OCI-LY3 (cell line): ENCODE results near the gene HSBP1L1.

Experiments used
- CTCF ChIP-seq: fragments of 200-600, 300-600 bp; sonication (generic); IDR thresholded peaks from 2 replicates; pipeline ENCODE4 v1.5.1; 2014; ENCODE audit warnings: antibody characterized with exemption, low read length, low read depth
- EZH2phosphoT487 ChIP-seq: fragments of 200-600 bp; shearing (Covaris generic); IDR thresholded peaks from 2 replicates; pipeline ENCODE4 v1.6.1; 2018; ENCODE audit warnings: antibody characterized with exemption, mixed run types, low read depth

- no peak for TF ChIP-seq CTCF
- TF ChIP-seq EZH2phosphoT487 = no peak
Observed at GRCh38 chr18:79935499-79935898, 28.9 kb upstream of the HSBP1L1 start.
